ENCODE data around the gene LHPP. TPM values are rescaled to one million over a fixed set of nuclear protein-coding genes. Genes with fewer than 3 reads are reported as not detected.

The LHPP gene
- total and polyA plus RNA-seq, 3 donors from 2014 or later, result 34.2 to 46.0 (median 45.0) TPM

DNA sequence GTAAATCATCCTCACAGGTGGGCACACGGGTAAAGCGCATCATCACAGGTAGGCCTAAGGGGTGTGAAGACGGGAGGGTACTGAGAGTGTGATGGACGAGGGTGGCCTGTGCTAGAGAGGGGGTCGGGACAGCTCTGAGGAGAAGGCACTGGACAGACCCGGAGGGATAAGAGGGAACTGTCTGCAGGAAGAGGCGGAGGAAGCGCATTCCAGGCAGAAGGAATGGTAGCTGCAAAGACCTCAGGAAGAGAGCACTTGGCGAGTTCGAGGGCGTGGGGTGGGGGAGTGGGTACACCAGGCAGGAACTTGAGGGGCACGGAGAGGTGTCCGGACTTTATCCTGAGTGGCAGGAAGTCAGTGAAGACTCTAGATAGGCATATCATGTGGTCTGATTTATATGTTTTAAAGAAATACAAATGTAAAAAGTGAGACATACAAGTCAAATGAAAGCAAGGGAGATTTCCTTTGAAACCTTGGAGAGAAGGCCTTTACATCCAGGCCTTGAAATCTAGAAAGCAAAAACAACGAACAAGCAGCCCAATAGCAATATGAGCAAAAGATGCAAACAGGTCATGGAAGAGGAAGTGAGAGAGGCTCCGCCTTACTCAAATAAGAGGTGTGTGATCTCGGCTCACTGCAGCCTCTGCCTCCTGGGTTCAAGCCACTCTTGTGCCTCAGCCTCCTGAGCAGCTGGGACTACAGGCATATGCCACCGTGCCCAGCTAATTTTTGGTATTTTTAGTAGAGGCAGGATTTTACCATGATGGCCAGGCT is 3.6 kb downstream of the LHPP start:
- no peak for TF ChIP-seq POLR2A (IDR thresholded peaks at IDR 0.05)
- TF ChIP-seq, protein P1, sequence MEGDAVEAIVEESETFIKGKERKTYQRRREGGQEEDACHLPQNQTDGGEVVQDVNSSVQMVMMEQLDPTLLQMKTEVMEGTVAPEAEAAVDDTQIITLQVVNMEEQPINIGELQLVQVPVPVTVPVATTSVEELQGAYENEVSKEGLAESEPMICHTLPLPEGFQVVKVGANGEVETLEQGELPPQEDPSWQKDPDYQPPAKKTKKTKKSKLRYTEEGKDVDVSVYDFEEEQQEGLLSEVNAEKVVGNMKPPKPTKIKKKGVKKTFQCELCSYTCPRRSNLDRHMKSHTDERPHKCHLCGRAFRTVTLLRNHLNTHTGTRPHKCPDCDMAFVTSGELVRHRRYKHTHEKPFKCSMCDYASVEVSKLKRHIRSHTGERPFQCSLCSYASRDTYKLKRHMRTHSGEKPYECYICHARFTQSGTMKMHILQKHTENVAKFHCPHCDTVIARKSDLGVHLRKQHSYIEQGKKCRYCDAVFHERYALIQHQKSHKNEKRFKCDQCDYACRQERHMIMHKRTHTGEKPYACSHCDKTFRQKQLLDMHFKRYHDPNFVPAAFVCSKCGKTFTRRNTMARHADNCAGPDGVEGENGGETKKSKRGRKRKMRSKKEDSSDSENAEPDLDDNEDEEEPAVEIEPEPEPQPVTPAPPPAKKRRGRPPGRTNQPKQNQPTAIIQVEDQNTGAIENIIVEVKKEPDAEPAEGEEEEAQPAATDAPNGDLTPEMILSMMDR (IDR thresholded peaks at IDR 0.05), result no peak
- intact Hi-C loops (cut with DNase I; ENCODE audit: low total_unique reads), result no loop called here
- 68 to 77% methylated on average over 17 of the region's 17 CpGs for WGBS, 2 donors
- Histone ChIP-seq H3K27me3 (no peaks in the 10 kb centered on the region), H3K4me1 (peaks cover 20% of the 10 kb centered on the region), H3K27ac (no peak overlapping the region), H3K4me3 (no peak overlapping the region), H3K9me3 (no peaks in the 10 kb centered on the region), H3K36me3 (ENCODE audit: low read depth, missing control alignments) (no peaks in the 10 kb centered on the region)
- no peak for DNase-seq

GRCh38 chr10:124465777-124466488 is 4.3 kb downstream of the LHPP start:
- no peaks in the 10 kb centered on the region for H3K36me3 ChIP-seq (ENCODE audit: low read depth, missing control alignments)
- no peaks in the 10 kb centered on the region for H3K27me3 ChIP-seq
- no peaks in the 10 kb centered on the region for H3K9me3 ChIP-seq
- no peak overlapping the region for H3K27ac ChIP-seq
- H3K4me1 ChIP-seq, result peaks cover 20% of the 10 kb centered on the region
- intact Hi-C loops (cut with DNase I; ENCODE audit: low total_unique reads), result no loop called here
- TF ChIP-seq POLR2A (IDR thresholded peaks at IDR 0.05), result no peak
- TF ChIP-seq, protein P1 (IDR thresholded peaks at IDR 0.05), result no peak
- WGBS, 2 donors, result 58 to 62% methylated on average over 9 of the region's 9 CpGs
- no peak overlapping the region for H3K4me3 ChIP-seq
- DNase-seq, result peak; percentile 51

- Histone ChIP-seq H3K27me3 (no peaks in the 10 kb centered on the region), H3K36me3 (ENCODE audit: low read depth, missing control alignments) (no peaks in the 10 kb centered on the region), H3K4me1 (peaks cover 20% of the 10 kb centered on the region), H3K4me3 (no peak overlapping the region), H3K9me3 (no peaks in the 10 kb centered on the region), H3K27ac (no peak overlapping the region)
- intact Hi-C loops (cut with DNase I; ENCODE audit: low total_unique reads), result no loop called here
- 85 to 88% methylated on average over 4 of the region's 4 CpGs for WGBS, 2 donors
- TF ChIP-seq, protein P1 (IDR thresholded peaks at IDR 0.05), result no peak
- TF ChIP-seq POLR2A (IDR thresholded peaks at IDR 0.05), result no peak
- no peak for DNase-seq
Observed at GRCh38 chr10:124467165-124467564, 5.5 kb downstream of the LHPP start.

- Histone ChIP-seq H3K27me3 (no peaks in the 10 kb centered on the region), H3K27ac (no peak overlapping the region), H3K4me3 (no peak overlapping the region), H3K36me3 (ENCODE audit: low read depth, missing control alignments) (no peaks in the 10 kb centered on the region), H3K9me3 (no peaks in the 10 kb centered on the region), H3K4me1 (peaks cover 20% of the 10 kb centered on the region)
- 82 to 86% methylated on average over 8 to 13 of the region's 13 CpGs for whole genome bisulfite sequencing, 2 donors
- intact Hi-C loops (cut with DNase I; ENCODE audit: low total_unique reads), result no loop called here
- DNase-seq, result no peak
- TF ChIP-seq, protein P1 (IDR thresholded peaks at IDR 0.05), result no peak
Observed at GRCh38 chr10:124468624-124469023, 7.0 kb downstream of the LHPP start.
